DMS 273 (cell line): ENCODE results near the gene OR4N5.

Experiments used
- DNase-seq: peaks from one replicate; lab custom pipeline; 2025; ENCODE audit not compliant: unreplicated experiment; lab: John Stamatoyannopoulos, UW

Gene OR4N5

GRCh38 chr14:20194101-20194500 lies 55.5 kb downstream of the OR4N5 start:
- DNase-seq, result no peak
